H9 (cell line): Measurements from ENCODE around the gene TNFSF18. TPM values are rescaled to one million over a fixed set of nuclear protein-coding genes. Genes with fewer than 3 reads are reported as not detected.

ENCODE experiments used
- DNase-seq: peaks from one replicate; pipeline ENCODE4 v3.0.0-alpha.2; 2017
- H2AFZ ChIP-seq: one replicate; pipeline ENCODE4 v1.6.1; 2013; ENCODE audit warnings: mild to moderate bottlenecking, low read length, control low read depth, moderate library complexity
- H2AK5ac ChIP-seq: 2 replicates; pipeline ENCODE4 v1.6.1; 2013; ENCODE audit warnings: low read length, control low read depth, mixed read lengths; ENCODE audit not compliant: insufficient read length
- H2BK120ac ChIP-seq: one replicate; pipeline ENCODE4 v1.6.1; 2013; ENCODE audit warnings: low read depth, mild to moderate bottlenecking, low read length, control low read depth, inconsistent platforms; ENCODE audit not compliant: poor library complexity, severe bottlenecking
- H2BK12ac ChIP-seq: 2 replicates; pipeline ENCODE4 v1.6.1; 2013; ENCODE audit warnings: low read length, control low read depth, mixed read lengths, low read depth; ENCODE audit not compliant: insufficient read length
- H2BK15ac ChIP-seq: 2 replicates; pipeline ENCODE4 v1.6.1; 2013; ENCODE audit warnings: low read depth, low read length, control low read depth
- H2BK20ac ChIP-seq: one replicate; pipeline ENCODE4 v1.6.1; 2013; ENCODE audit warnings: low read depth, mild to moderate bottlenecking, low read length, control low read depth, inconsistent platforms; ENCODE audit not compliant: poor library complexity, severe bottlenecking
- H2BK5ac ChIP-seq: 2 replicates; pipeline ENCODE4 v1.6.1; 2013; ENCODE audit warnings: low read length, control low read depth, mixed read lengths; ENCODE audit not compliant: insufficient read length
- H3K14ac ChIP-seq: 2 replicates; pipeline ENCODE4 v1.6.1; 2013; ENCODE audit warnings: low read length, control low read depth; ENCODE audit not compliant: insufficient read depth
- H3K18ac ChIP-seq: 2 replicates; pipeline ENCODE4 v1.6.1; 2013; ENCODE audit warnings: low read depth, mild to moderate bottlenecking, mixed read lengths, low read length, control low read depth; ENCODE audit not compliant: insufficient read length
- H3K23ac ChIP-seq: 2 replicates; pipeline ENCODE4 v1.6.1; 2013; ENCODE audit warnings: low read length, control low read depth, mixed read lengths, low read depth; ENCODE audit not compliant: insufficient read length
- H3K23me2 ChIP-seq: 2 replicates; pipeline ENCODE4 v1.6.1; 2013; ENCODE audit warnings: low read depth, mild to moderate bottlenecking, mixed read lengths, low read length, control low read depth; ENCODE audit not compliant: insufficient read length, poor library complexity, severe bottlenecking
- H3K27ac ChIP-seq: 2 replicates; pipeline ENCODE4 v1.5.1; 2013; ENCODE audit warnings: low read length, control low read depth, mixed read lengths, low read depth; ENCODE audit not compliant: insufficient read length
- H3K27me3 ChIP-seq: 2 replicates; pipeline ENCODE4 v1.6.1; 2013; ENCODE audit warnings: low read length, control low read depth, inconsistent platforms; ENCODE audit not compliant: insufficient read depth
- H3K4ac ChIP-seq: 2 replicates; pipeline ENCODE4 v1.6.1; 2013; ENCODE audit warnings: low read depth, mild to moderate bottlenecking, control low read depth, inconsistent platforms, low read length, moderate library complexity
- H3K4me1 ChIP-seq: 2 replicates; pipeline ENCODE4 v1.6.1; 2013; ENCODE audit warnings: low read length, control low read depth, inconsistent platforms; ENCODE audit not compliant: insufficient read depth
- H3K4me2 ChIP-seq: 2 replicates; pipeline ENCODE4 v1.6.1; 2013; ENCODE audit warnings: low read length, control low read depth, mixed read lengths; ENCODE audit not compliant: insufficient read length, insufficient read depth
- H3K56ac ChIP-seq: 2 replicates; pipeline ENCODE4 v1.6.1; 2013; ENCODE audit warnings: low read depth, mild to moderate bottlenecking, mixed read lengths, low read length, control low read depth; ENCODE audit not compliant: insufficient read length
- H3K79me1 ChIP-seq: 2 replicates; pipeline ENCODE4 v1.6.1; 2013; ENCODE audit warnings: low read depth, mild to moderate bottlenecking, moderate library complexity, low read length, control low read depth, inconsistent platforms; ENCODE audit not compliant: insufficient read depth, poor library complexity, severe bottlenecking
- H3K79me2 ChIP-seq: 2 replicates; pipeline ENCODE4 v1.6.1; 2013; ENCODE audit warnings: low read length, control low read depth, inconsistent platforms; ENCODE audit not compliant: insufficient read depth
- H3K9ac ChIP-seq: 2 replicates; pipeline ENCODE4 v1.6.1; 2013; ENCODE audit warnings: low read length, control low read depth, mixed read lengths; ENCODE audit not compliant: insufficient read length; ENCODE audit errors: extremely low read depth
- H3K9me3 ChIP-seq: one replicate; pipeline ENCODE4 v1.6.1; 2013; ENCODE audit warnings: low read depth, low read length, inconsistent platforms; ENCODE audit not compliant: control insufficient read depth
- H3T11ph ChIP-seq: one replicate; pipeline ENCODE4 v1.6.1; 2013; ENCODE audit warnings: mild to moderate bottlenecking, low read length, control low read depth, inconsistent platforms
- H4K20me1 ChIP-seq: one replicate; pipeline ENCODE4 v1.6.1; 2013; ENCODE audit not compliant: control insufficient read depth, insufficient read length, insufficient read depth
- H4K5ac ChIP-seq: 2 replicates; pipeline ENCODE4 v1.6.1; 2013; ENCODE audit warnings: low read depth, mild to moderate bottlenecking, mixed read lengths, low read length, control low read depth; ENCODE audit not compliant: insufficient read length
- H4K8ac ChIP-seq: replicated peaks from 2 replicates; pipeline ENCODE4 v1.6.1; 2013; ENCODE audit warnings: low read length, control low read depth, mixed read lengths, low read depth; ENCODE audit not compliant: insufficient read length
- H4K91ac ChIP-seq: 2 replicates; pipeline ENCODE4 v1.6.1; 2013; ENCODE audit warnings: low read depth, mild to moderate bottlenecking, moderate library complexity, mixed read lengths, low read length, control low read depth; ENCODE audit not compliant: insufficient read length
- H3K27ac Mint-ChIP-seq, 3 experiments: 2 replicates in 2 of 3; 3 replicates in 1 of 3; pipeline ENCODE4 v1.8.0; 2020 to 2021; ENCODE audit warnings: mixed read lengths in 3 of 3, mild to moderate bottlenecking in 1 of 3, moderate library complexity in 1 of 3
- H3K27me3 Mint-ChIP-seq: 2 replicates; pipeline ENCODE4 v1.8.0; 2021; ENCODE audit warnings: low read depth, mild to moderate bottlenecking, moderate library complexity, mixed read lengths
- H3K36me3 Mint-ChIP-seq, 3 experiments: 2 replicates in 2 of 3; 3 replicates in 1 of 3; pipeline ENCODE4 v1.8.0; 2020 to 2021; ENCODE audit warnings: low read depth in 3 of 3, mixed read lengths in 3 of 3; ENCODE audit not compliant: insufficient read depth in 1 of 3
- H3K4me1 Mint-ChIP-seq, 2 experiments: 2 replicates each; pipeline ENCODE4 v1.8.0; 2020; ENCODE audit warnings: mixed read lengths in 2 of 2
- H3K4me3 Mint-ChIP-seq, 2 experiments: 2 replicates in 1 of 2; 3 replicates in 1 of 2; pipeline ENCODE4 v1.8.0; 2020 to 2021; ENCODE audit warnings: mild to moderate bottlenecking in 2 of 2, mixed read lengths in 2 of 2, moderate library complexity in 1 of 2
- H3K9me3 Mint-ChIP-seq, 2 experiments: 2 replicates in 1 of 2; 3 replicates in 1 of 2; pipeline ENCODE4 v1.8.0; 2020; ENCODE audit warnings: mild to moderate bottlenecking in 2 of 2, mixed read lengths in 2 of 2, moderate library complexity in 1 of 2
- CTCF ChIP-seq: fragments of 200-600 bp; sonication (generic); conservative IDR thresholded peaks from 3 replicates; pipeline ENCODE4 v1.8.0; 2021; ENCODE audit warnings: antibody characterized with exemption, mild to moderate bottlenecking
- WGBS: extraction: QIAGEN DNeasy Blood & Tissue Kit; methylation state at CpG from one replicate; pipeline ENCODE4 v1.1.7; 2013; ENCODE audit warnings: missing lambda C conversion rate, low lambda C conversion rate, mixed read lengths; ENCODE audit not compliant: insufficient read length; ENCODE audit errors: extremely low coverage; 5-methylcytosine and 5-hydroxymethylcytosine counted together
- total RNA-seq: library from RNA; stranded (reverse); gene quantifications from 2 replicates; pipeline ENCODE4 v1.2.1, GENCODE V29; 2021

TNFSF18 gene
- total RNA-seq, 1 experiment from 2014 or later, result not detected

- no peak overlapping the region for H3K27ac Mint-ChIP-seq
- no peak overlapping the region for H3K18ac ChIP-seq
- no peak overlapping the region for H3T11ph ChIP-seq
- no peaks in the 10 kb centered on the region for H4K20me1 ChIP-seq
- H2BK120ac ChIP-seq, result no peak overlapping the region
- no peak overlapping the region for H4K8ac ChIP-seq
- no peak overlapping the region for H2AFZ ChIP-seq
- H3K23ac ChIP-seq, result no peak overlapping the region
- no peak overlapping the region for H2AK5ac ChIP-seq
- H2BK12ac ChIP-seq, result no peak overlapping the region
- no peaks in the 10 kb centered on the region for H3K9me3 ChIP-seq
- no peak overlapping the region for H2BK20ac ChIP-seq
- H3K4me2 ChIP-seq, result no peak overlapping the region
- no peaks in the 10 kb centered on the region for H3K27me3 Mint-ChIP-seq
- H3K56ac ChIP-seq, result no peak overlapping the region
- H3K4me3 Mint-ChIP-seq, result no peak overlapping the region
- no peak overlapping the region for H3K4ac ChIP-seq
- no peak overlapping the region for H3K9ac ChIP-seq
- H3K27ac ChIP-seq, result no peak overlapping the region
- H3K23me2 ChIP-seq, result no peaks in the 10 kb centered on the region
- H3K4me1 ChIP-seq, result no peaks in the 10 kb centered on the region
- no peaks in the 10 kb centered on the region for H3K4me1 Mint-ChIP-seq
- H3K79me1 ChIP-seq, result no peaks in the 10 kb centered on the region
- no CpG with 5 or more reads among the region's 1 CpG for WGBS
- no peaks in the 10 kb centered on the region for H3K9me3 Mint-ChIP-seq
- no peaks in the 10 kb centered on the region for H3K27me3 ChIP-seq
- no peak overlapping the region for H2BK15ac ChIP-seq
- no peak overlapping the region for H2BK5ac ChIP-seq
- TF ChIP-seq CTCF, result no peak
- DNase-seq, result no peak
- H3K36me3 Mint-ChIP-seq, result no peaks in the 10 kb centered on the region
- no peak overlapping the region for H3K14ac ChIP-seq
- no peaks in the 10 kb centered on the region for H3K79me2 ChIP-seq
- no peak overlapping the region for H4K91ac ChIP-seq
- no peak overlapping the region for H4K5ac ChIP-seq
These were observed 38.6 kb downstream of the TNFSF18 start for GRCh38 chr1:173012126-173012525.
